HepG2 (cell line): ENCODE results near the gene CHD9. TPM values are rescaled to one million over a fixed set of nuclear protein-coding genes. Genes with fewer than 3 reads are reported as not detected.

Experiments
- ETV5 ChIP-seq: IDR thresholded peaks from 2 replicates; pipeline ENCODE4 v1.6.1; 2018; ENCODE audit warnings: missing biosample characterization, missing genetic modification reagents, inconsistent platforms, borderline replicate concordance
- HNRNPH1 ChIP-seq: fragments of 200-400 bp; formaldehyde crosslinking; optimal IDR thresholded peaks from 2 replicates; pipeline ENCODE3; 2017; ENCODE audit warnings: mild to moderate bottlenecking, low read depth, low read length
- NR2F6 ChIP-seq, 2 experiments: IDR thresholded peaks; 2 replicates each; pipeline ENCODE4 v1.6.1; 2016; ENCODE audit warnings: antibody characterized with exemption in 1 of 2, mild to moderate bottlenecking in 1 of 2
- RAD51 ChIP-seq: fragments of 450-650 bp; IDR thresholded peaks from 2 replicates; pipeline ENCODE4 v1.6.1; 2016; ENCODE audit warnings: borderline replicate concordance
- RFX3 ChIP-seq: IDR thresholded peaks from 2 replicates; pipeline ENCODE4 v1.6.1; 2016; ENCODE audit warnings: missing biosample characterization, missing genetic modification reagents
- SAP130 ChIP-seq: IDR thresholded peaks from 2 replicates; pipeline ENCODE4 v1.6.1; 2016; ENCODE audit warnings: low read depth
- TGIF2 ChIP-seq: IDR thresholded peaks from 2 replicates; pipeline ENCODE4 v1.6.1; 2016; ENCODE audit warnings: control low read depth, missing compliant biosample characterization
- THAP8 ChIP-seq: sonication (generic); formaldehyde crosslinking; IDR thresholded peaks from 2 replicates; pipeline ENCODE4 v1.5.1; 2020; ENCODE audit warnings: missing genetic modification reagents, mild to moderate bottlenecking, borderline replicate concordance
- ZBTB8A ChIP-seq: sonication (generic); formaldehyde crosslinking; IDR thresholded peaks from 2 replicates; pipeline ENCODE4 v1.4.0; 2020; ENCODE audit warnings: mild to moderate bottlenecking, low read depth, missing genetic modification reagents, borderline replicate concordance
- ZFP1 ChIP-seq: IDR thresholded peaks from 2 replicates; pipeline ENCODE4 v1.6.1; 2016
- ZNF572 ChIP-seq: sonication (generic); formaldehyde crosslinking; IDR thresholded peaks from 2 replicates; pipeline ENCODE4 v1.5.1; 2020; ENCODE audit warnings: mild to moderate bottlenecking, missing genetic modification reagents
- ZNF615 ChIP-seq: sonication (generic); formaldehyde crosslinking; IDR thresholded peaks from 2 replicates; pipeline ENCODE4 v1.5.0; 2020; ENCODE audit warnings: mild to moderate bottlenecking, missing genetic modification reagents, borderline replicate concordance
- ZNF703 ChIP-seq: sonication (generic); formaldehyde crosslinking; IDR thresholded peaks from 2 replicates; pipeline ENCODE4 v1.5.1; 2020; ENCODE audit warnings: missing genetic modification reagents, mild to moderate bottlenecking, moderate library complexity, borderline replicate concordance
- ZNF761 ChIP-seq: sonication (generic); formaldehyde crosslinking; conservative IDR thresholded peaks from 2 replicates; pipeline ENCODE4 v1.4.0; 2020; ENCODE audit warnings: mild to moderate bottlenecking, missing genetic modification reagents
- ZNF766 ChIP-seq: sonication (generic); formaldehyde crosslinking; IDR thresholded peaks from 2 replicates; pipeline ENCODE4 v1.5.0; 2020; ENCODE audit warnings: missing genetic modification reagents, borderline replicate concordance
- polyA plus RNA-seq, 8 experiments: library from polyadenylated mRNA; depleted of rRNA in 3 of 8; stranded (reverse) in 7 of 8; unstranded in 1 of 8; fragments of >200 nt; fragmentation: Illumina TruSeq in 4 of 8; extraction: Trizol in 4 of 8; gene quantifications; 2 replicates each; pipeline versions ENCODE4 v1.2.1 to v1.2.3, GENCODE V29; 2011 to 2016; ENCODE audit warnings: low read depth in 4 of 8, missing spikeins in 1 of 8, mixed read lengths in 1 of 8; ENCODE audit not compliant: insufficient read depth in 1 of 8
- total RNA-seq, 5 experiments: library from RNA; depleted of rRNA; stranded (reverse); fragments of >200 nt; fragmentation: Illumina TruSeq; extraction: Trizol; gene quantifications; 2 replicates each; pipeline ENCODE4 v1.2.3, GENCODE V29; 2016; ENCODE audit warnings: low read depth in 1 of 5
- TF ChIP-seq, protein P1 (sequence below): sonication (generic); formaldehyde crosslinking; IDR thresholded peaks from 2 replicates; pipeline ENCODE4 v1.4.0; 2020; ENCODE audit warnings: low read depth, mild to moderate bottlenecking, missing genetic modification reagents
- TF ChIP-seq, protein P2 (sequence below), 2 experiments: fragments of 450-650 bp in 1 of 2; sonication (generic) in 1 of 2; formaldehyde crosslinking; IDR thresholded peaks; 2 replicates each; pipeline versions ENCODE4 v1.5.0 to v1.8.0; 2020 to 2022; ENCODE audit warnings: mild to moderate bottlenecking in 1 of 2, missing genetic modification reagents in 1 of 2

CHD9 gene
- total and polyA plus RNA-seq, 2 of the 13 experiments (the other 11 are each of a cell fraction or from before 2014, with no cell fraction given) = 23.4 to 27.7 TPM

- peak; percentile 78 for TF ChIP-seq ZNF766 (CRISPR knock-in tag)
- TF ChIP-seq, protein P1, sequence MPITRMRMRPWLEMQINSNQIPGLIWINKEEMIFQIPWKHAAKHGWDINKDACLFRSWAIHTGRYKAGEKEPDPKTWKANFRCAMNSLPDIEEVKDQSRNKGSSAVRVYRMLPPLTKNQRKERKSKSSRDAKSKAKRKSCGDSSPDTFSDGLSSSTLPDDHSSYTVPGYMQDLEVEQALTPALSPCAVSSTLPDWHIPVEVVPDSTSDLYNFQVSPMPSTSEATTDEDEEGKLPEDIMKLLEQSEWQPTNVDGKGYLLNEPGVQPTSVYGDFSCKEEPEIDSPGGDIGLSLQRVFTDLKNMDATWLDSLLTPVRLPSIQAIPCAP (CRISPR knock-in tag) = no peak
- no peak; the same call in none of the 2 replicates for TF ChIP-seq ZNF572 (CRISPR knock-in tag)
- peak; percentile 31 for TF ChIP-seq ZNF703 (CRISPR knock-in tag)
- TF ChIP-seq TGIF2 (CRISPR knock-in tag) = peak; percentile 96
- no peak; the same call in 1 of the 2 replicates for TF ChIP-seq NR2F6 (IDR thresholded peaks at IDR 0.05)
- peak; percentile 81 for TF ChIP-seq NR2F6 (CRISPR knock-in tag; IDR thresholded peaks at IDR 0.05)
- TF ChIP-seq ZNF761 = 0 out of 2 replicates have a peak, but pooled peaks have one; percentile 17
- 0 out of 2 replicates have a peak, but pooled peaks have one; percentile 33 for TF ChIP-seq RFX3 (CRISPR knock-in tag)
- no peak; the same call in 1 of the 2 replicates for TF ChIP-seq RAD51
- peak; percentile 96 for TF ChIP-seq ETV5 (CRISPR knock-in tag)
- peak; percentile 93; the same call in 1 of the 2 replicates for TF ChIP-seq ZNF615 (CRISPR knock-in tag)
- peak; percentile 84 for TF ChIP-seq ZFP1 (CRISPR knock-in tag)
- no peak; the same call in 1 of the 2 replicates for TF ChIP-seq ZBTB8A (CRISPR knock-in tag)
- TF ChIP-seq, protein P2, sequence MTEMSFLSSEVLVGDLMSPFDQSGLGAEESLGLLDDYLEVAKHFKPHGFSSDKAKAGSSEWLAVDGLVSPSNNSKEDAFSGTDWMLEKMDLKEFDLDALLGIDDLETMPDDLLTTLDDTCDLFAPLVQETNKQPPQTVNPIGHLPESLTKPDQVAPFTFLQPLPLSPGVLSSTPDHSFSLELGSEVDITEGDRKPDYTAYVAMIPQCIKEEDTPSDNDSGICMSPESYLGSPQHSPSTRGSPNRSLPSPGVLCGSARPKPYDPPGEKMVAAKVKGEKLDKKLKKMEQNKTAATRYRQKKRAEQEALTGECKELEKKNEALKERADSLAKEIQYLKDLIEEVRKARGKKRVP (CRISPR knock-in tag; IDR thresholded peaks at IDR 0.05) = peak in 1 of 2 experiments; percentile 63; a peak in 2 of 4 replicates
- TF ChIP-seq THAP8 (CRISPR knock-in tag) = peak; percentile 95
- peak; percentile 97 for TF ChIP-seq SAP130
- TF ChIP-seq HNRNPH1 = no peak
Observed at GRCh38 chr16:53054670-53055485, at the start of gene CHD9 (continued).
